ENCODE measurements around the gene PRPF38B. TPM values are rescaled to one million over a fixed set of nuclear protein-coding genes. Genes with fewer than 3 reads are reported as not detected.

The PRPF38B gene
- total and polyA plus RNA-seq, 9 of the 15 experiments (the other 6 are each of a cell fraction or from before 2014, with no cell fraction given): 25.3 to 85.5 (median 66.4) TPM

GRCh38 chr1:108747171-108747850 lies 55.2 kb downstream of the PRPF38B start (continued):
- TF ChIP-seq, protein P1, sequence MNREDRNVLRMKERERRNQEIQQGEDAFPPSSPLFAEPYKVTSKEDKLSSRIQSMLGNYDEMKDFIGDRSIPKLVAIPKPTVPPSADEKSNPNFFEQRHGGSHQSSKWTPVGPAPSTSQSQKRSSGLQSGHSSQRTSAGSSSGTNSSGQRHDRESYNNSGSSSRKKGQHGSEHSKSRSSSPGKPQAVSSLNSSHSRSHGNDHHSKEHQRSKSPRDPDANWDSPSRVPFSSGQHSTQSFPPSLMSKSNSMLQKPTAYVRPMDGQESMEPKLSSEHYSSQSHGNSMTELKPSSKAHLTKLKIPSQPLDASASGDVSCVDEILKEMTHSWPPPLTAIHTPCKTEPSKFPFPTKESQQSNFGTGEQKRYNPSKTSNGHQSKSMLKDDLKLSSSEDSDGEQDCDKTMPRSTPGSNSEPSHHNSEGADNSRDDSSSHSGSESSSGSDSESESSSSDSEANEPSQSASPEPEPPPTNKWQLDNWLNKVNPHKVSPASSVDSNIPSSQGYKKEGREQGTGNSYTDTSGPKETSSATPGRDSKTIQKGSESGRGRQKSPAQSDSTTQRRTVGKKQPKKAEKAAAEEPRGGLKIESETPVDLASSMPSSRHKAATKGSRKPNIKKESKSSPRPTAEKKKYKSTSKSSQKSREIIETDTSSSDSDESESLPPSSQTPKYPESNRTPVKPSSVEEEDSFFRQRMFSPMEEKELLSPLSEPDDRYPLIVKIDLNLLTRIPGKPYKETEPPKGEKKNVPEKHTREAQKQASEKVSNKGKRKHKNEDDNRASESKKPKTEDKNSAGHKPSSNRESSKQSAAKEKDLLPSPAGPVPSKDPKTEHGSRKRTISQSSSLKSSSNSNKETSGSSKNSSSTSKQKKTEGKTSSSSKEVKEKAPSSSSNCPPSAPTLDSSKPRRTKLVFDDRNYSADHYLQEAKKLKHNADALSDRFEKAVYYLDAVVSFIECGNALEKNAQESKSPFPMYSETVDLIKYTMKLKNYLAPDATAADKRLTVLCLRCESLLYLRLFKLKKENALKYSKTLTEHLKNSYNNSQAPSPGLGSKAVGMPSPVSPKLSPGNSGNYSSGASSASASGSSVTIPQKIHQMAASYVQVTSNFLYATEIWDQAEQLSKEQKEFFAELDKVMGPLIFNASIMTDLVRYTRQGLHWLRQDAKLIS (CRISPR knock-in tag; IDR thresholded peaks at IDR 0.05): no peak; the same call in 1 of the 2 replicates
- TF ChIP-seq FUS (optimal IDR thresholded peaks at IDR 0.05; ENCODE audit: low read depth, low read length): no peak
- TF ChIP-seq SMARCA5 (IDR thresholded peaks at IDR 0.05): peak; percentile 50; the same call in 1 of the 2 replicates
- no peak for TF ChIP-seq IRF9 (tag; IDR thresholded peaks at IDR 0.05)
- TF ChIP-seq RNF2 (IDR thresholded peaks at IDR 0.05): no peak; the same call in 1 of the 2 replicates
- TF ChIP-seq TEAD4 (IDR thresholded peaks at IDR 0.05; ENCODE audit: low read length): no peak
- TF ChIP-seq TEAD4 (CRISPR knock-in tag; IDR thresholded peaks at IDR 0.05; ENCODE audit: borderline replicate concordance): no peak
- TF ChIP-seq ZNF609 (CRISPR knock-in tag; IDR thresholded peaks at IDR 0.05; ENCODE audit: borderline replicate concordance): no peak
- TF ChIP-seq, protein P2, sequence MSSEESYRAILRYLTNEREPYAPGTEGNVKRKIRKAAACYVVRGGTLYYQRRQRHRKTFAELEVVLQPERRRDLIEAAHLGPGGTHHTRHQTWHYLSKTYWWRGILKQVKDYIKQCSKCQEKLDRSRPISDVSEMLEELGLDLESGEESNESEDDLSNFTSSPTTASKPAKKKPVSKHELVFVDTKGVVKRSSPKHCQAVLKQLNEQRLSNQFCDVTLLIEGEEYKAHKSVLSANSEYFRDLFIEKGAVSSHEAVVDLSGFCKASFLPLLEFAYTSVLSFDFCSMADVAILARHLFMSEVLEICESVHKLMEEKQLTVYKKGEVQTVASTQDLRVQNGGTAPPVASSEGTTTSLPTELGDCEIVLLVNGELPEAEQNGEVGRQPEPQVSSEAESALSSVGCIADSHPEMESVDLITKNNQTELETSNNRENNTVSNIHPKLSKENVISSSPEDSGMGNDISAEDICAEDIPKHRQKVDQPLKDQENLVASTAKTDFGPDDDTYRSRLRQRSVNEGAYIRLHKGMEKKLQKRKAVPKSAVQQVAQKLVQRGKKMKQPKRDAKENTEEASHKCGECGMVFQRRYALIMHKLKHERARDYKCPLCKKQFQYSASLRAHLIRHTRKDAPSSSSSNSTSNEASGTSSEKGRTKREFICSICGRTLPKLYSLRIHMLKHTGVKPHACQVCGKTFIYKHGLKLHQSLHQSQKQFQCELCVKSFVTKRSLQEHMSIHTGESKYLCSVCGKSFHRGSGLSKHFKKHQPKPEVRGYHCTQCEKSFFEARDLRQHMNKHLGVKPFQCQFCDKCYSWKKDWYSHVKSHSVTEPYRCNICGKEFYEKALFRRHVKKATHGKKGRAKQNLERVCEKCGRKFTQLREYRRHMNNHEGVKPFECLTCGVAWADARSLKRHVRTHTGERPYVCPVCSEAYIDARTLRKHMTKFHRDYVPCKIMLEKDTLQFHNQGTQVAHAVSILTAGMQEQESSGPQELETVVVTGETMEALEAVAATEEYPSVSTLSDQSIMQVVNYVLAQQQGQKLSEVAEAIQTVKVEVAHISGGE (CRISPR knock-in tag; IDR thresholded peaks at IDR 0.05): peak in 1 of 3 experiments; percentile 36; a peak in 1 of 6 replicates
- TF ChIP-seq ARNT (IDR thresholded peaks at IDR 0.05): peak; percentile 57 to 78; a peak in 2 of 4 replicates
- TF ChIP-seq, protein P3, sequence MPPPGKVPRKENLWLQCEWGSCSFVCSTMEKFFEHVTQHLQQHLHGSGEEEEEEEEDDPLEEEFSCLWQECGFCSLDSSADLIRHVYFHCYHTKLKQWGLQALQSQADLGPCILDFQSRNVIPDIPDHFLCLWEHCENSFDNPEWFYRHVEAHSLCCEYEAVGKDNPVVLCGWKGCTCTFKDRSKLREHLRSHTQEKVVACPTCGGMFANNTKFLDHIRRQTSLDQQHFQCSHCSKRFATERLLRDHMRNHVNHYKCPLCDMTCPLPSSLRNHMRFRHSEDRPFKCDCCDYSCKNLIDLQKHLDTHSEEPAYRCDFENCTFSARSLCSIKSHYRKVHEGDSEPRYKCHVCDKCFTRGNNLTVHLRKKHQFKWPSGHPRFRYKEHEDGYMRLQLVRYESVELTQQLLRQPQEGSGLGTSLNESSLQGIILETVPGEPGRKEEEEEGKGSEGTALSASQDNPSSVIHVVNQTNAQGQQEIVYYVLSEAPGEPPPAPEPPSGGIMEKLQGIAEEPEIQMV (tag; conservative IDR thresholded peaks at IDR 0.05; ENCODE audit: low read depth): no peak

Data from K562 (cell line).